ENCODE results near the gene TRPM1.

The TRPM1 gene

DNA sequence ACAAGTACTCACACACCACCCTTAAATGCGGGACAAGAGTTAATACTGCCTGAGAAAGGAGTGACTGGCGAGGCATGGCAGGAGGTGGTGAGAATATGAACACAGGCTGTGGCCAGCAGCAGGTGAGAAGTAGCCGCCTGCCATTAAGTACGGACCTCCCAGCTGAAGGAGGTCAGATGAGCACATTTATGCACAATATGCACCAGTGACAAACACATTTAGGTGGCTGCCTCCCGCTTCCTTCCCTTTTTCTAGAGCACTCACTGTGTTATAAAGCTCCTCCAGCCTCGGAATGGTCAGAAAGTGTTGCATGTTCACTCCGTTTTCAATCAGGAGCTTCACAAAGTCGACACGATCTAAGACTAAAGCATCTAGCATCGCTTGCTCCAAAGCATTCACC lies 52.4 kb downstream of the TRPM1 start:
- DNase-seq (ENCODE audit: low spot score): no peak

DNA sequence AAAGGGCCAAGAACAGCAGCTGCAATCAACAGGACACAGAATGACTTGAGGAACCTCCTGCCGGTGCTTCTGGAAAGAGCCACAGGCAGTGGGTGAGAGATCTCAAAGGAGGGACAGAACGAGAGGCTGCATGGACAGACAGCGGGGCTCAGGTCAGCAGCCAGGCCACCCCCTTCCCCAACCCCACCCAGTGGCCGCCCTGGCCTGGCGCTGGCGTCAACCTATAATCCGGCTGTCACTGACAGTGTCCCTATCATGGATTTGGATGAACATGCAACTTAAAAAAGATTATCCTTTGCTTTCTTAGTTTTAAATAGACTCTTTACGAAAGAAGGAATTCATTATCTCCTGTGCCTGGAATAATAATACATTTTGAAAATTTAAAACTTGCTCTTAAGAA lies 54.1 kb downstream of the TRPM1 start:
- DNase-seq (ENCODE audit: low spot score): no peak

DNA sequence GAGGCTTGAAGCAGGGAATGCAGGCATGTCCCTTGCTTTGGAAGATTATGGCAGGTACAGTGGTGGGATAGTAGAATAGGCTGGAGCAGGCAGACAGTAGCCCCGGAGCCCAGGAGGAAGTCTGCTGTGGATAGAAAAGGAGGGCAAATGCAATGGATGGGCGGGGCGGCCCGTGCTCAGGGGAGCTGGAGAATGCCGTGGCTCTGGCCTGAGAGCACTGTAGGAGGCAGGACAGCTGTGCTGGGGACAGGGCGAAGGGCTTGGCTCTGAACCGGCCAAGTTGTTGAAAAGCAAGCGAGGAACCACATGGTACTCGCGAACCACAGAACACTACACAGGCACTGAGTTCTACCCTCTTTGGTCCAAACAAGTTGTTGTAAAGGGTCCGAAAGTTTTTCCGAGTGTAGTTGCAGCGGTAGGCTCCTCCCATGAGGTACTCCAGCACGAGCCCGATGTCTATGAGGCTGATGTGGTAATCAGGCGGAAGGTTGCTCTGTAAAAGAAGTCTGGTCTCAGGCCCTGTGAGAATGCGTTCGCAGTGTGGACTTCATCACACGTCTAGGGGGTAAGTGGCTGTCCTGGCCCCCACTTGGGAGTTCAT lies 54.7 kb downstream of the TRPM1 start:
- no peak for DNase-seq (ENCODE audit: low spot score)

DNA sequence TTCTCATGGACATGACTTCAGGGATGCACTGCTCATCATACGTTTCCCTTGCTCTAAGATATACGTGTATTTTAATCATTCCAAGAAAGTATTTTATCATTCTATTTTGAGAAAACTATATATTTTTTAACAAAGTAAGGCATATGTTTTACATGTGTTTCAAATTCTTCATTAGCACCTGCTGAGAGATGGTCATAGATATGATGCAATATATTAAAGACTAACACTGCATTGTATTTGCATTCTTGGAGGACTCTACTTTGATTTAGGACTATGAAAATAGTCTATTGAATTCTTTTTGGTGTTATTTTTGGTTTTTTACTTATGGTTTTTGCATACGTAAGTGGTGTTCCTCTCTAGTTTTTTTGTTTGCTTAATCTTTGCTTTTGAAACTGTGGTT lies 55.9 kb downstream of the TRPM1 start:
- DNase-seq (ENCODE audit: low spot score): no peak

DNA sequence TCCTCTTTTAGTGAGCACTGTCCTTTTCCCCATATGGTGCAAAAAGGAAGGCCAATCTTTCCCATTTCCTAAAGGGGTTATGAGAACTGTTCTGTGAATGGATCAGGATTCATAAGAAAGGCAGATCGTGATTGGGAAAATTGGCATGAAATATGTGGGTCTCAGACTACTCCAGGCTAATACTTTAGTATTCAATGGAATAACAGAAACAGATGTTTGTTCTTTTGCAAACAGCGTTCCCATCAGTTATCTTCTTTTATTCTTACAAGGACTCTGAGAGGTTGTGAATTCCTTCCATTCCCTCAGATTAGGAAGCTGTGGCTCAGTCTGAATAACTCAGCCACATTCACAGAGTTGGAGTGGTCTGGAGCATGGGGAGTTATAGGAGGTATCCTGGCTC lies 58.8 kb downstream of the TRPM1 start:
- DNase-seq (ENCODE audit: low spot score): no peak

DNA sequence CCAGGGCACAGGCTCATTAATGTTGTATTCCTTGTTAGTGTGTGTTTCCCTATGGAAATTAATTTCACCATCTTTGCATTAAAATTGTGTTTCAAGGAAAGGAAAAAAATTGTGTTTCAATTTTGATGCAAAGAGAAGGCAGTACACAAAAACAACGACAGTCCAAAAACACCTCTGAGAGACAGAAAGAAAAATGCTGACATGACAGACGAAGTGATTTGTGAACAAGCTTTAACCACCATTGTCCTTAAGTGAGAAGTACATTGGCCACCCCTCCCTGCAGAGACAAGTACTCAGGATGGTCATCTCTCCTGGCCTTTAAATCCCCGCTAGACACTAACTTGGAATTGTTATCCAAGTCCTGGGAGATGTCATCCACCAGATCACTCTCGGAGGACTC lies 59.9 kb downstream of the TRPM1 start:
- no peak for DNase-seq (ENCODE audit: low spot score)

DNA sequence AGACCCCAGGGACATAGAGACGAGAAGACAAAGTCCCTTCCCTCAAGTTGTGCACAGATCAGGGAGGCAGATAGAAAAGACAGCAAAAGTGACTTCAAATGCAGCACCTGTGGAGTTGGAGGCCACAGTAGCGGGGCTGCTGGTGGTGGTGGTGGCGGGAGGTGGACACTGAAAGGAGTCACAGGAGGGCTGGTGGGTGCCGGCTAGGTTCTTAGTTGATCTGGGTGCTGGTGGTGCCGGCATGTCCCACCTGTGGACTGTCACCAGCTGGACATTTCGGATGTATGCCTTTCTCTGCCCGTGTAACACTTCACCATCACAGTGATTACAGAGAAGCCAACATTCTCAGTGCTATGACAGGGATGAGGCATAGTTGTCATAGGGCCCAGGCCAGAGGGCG lies 60.9 kb downstream of the TRPM1 start:
- DNase-seq (ENCODE audit: low spot score): no peak

DNA sequence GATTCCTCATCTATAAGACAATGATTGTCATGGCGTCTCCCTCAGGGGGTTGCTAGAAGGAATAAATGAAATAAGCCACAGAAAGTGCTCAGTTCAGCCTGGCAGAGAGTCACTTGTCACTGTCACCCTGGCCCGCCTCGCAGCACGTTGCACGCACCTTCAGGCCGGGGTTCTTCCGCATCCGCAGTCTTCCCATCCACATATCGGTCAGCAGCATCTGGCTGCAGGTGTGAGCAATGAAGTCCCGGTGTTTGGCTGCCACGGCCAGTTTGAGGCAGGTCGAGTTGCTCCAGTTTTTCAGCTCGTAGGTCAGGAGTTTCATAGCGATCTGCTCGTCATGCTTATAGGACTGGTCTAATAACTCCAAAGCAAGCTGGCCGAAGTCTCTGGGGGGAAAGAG lies 61.6 kb downstream of the TRPM1 start:
- no peak for DNase-seq (ENCODE audit: low spot score)

DNA sequence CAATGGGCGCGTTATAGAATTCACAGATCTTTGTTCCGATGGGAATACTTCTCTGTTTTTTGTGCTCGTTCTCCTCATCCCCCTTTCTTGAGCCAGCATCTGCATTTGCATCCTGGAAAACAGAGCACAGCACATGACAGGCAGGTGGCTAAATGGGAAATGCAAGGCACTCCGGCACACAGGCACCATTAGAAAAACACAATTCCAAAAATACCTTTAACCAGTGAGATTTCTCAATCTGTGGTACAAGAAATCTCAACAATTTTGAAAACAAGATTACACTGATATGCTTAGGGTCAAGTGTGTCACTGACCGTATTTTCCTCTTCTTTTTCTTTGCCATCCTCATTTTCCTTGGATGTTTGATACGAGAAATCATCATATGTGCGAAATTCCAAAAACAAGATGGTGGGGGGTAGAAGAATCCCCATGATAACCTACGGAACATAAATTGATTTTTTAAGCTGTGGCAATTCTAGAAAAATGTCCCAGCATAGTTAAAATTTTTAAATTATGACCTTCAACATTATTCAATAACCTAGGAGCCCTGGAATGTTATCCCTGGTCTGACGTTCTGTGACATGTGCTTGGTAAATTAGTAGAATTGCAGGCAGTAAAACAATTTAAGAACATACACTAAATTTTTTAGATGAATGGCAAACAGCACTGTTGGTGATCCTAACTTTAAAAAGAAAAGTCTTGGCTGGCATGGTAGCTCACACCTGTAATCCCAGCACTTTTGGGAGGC lies 63.6 kb downstream of the TRPM1 start:
- no peak for DNase-seq (ENCODE audit: low spot score)

DNA sequence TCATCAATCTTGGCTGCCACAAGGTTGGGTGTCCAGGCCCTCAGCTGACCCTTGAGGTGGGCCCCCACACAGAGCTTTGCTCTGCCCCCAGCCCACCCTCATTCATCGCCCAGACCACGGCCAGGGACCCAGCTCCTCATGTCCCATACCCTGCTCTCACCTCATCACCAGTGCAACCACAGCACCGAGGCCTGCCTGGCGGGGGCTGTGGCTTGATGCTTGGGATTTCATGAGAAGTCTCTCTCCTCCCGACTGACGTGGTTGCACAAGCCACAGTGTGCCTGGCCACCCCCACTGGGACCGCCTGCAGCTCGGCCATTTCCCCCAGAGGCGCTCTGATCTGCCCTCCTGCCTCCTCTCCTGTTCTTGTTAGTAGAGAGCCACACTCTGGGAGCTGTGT lies 64.7 kb downstream of the TRPM1 start:
- no peak for DNase-seq (ENCODE audit: low spot score)

DNA sequence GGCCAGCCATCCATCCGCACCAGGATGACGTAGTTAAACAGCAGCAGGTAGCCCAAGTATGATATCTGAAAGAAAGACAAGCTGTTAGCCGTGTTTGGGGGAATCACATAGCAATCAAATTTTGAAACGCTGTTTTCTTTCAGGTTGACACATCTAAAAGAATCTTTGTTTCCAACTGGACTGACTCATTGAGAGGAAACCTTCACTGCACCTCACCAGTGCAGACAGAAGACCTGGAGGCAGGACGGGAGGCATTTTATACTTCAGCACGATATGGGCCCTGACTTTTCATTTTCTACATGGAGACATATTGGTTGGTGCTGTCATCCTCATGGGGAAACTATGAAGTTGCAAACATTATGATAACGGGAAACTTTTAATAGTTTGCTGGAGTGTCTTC lies 65.9 kb downstream of the TRPM1 start:
- DNase-seq (ENCODE audit: low spot score): no peak

DNA sequence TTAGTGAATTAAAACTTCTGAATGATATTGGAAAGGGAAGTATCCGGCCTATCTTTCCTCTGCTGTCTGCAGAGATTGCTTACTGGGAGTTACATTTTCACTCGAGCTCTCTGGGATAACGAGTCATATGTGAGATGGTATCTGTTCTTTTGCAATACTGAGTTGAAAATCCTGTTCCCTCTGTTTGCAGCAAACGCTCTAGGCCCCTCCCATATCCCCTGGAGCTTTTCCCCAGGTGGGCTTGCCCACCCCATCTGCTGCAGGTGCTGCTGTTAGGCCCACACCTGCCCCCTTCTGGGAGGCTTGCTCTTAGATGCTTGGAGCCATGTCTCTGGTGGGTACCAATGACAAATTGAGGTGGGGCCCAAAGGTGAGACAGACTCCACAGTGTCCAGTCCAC lies 67.4 kb downstream of the TRPM1 start:
- no peak for DNase-seq (ENCODE audit: low spot score)

DNA sequence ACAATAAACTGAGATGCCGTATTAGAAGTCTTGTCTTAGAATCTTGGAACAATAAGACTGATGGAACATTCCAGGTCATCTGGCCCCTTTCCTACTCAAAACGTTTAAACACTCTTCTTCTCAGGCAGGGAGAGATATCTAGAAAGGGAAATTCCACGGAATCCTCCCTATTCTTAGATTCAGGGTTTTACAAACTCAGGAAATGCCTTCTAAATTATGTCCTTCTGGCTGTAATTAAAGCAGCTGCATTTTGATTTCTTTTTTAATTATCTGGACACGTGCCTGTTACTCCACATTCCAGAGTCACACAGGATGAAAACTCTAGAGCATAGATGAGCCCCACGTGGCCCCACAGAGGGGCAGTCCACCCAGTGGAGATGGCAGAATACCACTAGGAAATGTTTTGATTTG lies 68.6 kb downstream of the TRPM1 start:
- DNase-seq (ENCODE audit: low spot score): no peak

DNA sequence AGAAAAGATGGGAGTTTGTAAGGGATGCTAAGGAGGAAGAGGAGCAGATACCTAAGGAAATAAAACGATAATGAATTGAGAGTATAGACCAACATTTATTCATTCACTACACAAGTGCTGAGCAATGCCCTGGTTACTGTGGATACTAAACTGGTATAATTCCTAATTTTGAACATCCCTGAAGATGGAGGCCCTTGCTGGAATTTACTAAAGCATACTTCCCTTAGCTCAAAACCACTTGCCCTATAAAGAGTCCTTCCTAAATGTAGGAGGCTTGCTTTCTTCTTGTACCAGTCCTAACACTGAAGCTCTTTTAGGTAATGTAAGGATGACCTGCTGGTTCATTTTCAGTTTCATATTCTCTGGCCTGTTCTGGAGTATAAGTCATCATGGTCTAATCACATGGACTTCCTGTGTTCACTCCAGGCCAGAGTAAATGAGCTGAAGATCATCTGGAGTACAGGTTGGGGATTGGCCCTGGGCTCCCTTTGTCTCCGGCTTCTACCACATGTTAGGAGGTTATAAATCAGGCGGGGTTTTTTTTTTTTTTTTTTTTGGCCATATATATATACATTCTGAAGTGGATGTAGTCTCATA lies 70.0 kb downstream of the TRPM1 start:
- DNase-seq (ENCODE audit: low spot score): no peak

DNA sequence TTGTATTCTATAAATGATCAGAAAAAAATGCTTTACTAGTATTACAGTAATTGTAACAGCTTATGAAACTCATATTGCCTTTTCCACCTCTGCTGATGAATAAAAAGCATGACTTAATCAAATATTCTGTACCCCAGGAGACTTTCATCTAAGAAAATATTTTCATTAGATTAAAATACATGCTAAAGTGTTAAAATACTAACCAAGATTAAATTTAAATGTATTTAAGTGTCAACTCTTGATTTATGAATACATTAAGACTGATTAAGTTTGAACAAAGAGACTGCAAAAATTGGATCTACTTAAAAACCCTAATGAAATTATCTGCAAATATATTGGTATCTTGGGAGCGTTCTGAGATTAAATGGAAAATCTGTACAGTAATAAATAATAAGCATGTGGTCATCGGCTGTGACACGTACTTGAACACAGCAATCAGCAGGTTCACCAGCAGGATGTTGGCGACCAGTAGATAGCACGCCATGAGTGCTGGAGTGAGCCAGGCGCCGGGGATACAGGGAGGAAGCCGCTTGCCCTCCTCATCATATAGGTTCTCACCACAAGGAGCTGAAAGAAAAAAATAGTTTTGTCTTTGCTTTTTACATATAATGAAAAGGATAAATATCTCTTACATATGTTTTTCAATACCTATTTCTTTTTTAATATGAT lies 73.5 kb downstream of the TRPM1 start:
- DNase-seq (ENCODE audit: low spot score): no peak

DNA sequence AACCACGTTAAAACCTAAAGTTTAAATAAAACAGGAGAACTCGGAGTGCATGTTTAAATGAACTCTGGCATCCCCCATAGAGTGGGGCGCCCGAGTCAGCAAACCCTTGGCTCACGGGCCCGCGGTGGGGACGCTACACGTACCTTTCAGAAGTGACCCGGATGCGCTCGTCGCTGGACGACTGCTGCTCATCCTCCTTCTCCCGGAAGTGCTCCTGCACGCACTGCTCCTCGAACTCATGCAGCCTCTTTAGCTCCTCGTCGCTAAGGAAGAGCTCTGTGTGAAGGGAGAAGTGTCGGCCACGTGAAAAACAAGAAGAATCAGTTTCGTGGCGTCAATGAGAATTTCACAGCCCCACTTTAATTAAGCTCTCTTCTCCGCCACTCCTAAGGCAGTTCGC lies 75.5 kb downstream of the TRPM1 start:
- DNase-seq (ENCODE audit: low spot score): no peak

DNA sequence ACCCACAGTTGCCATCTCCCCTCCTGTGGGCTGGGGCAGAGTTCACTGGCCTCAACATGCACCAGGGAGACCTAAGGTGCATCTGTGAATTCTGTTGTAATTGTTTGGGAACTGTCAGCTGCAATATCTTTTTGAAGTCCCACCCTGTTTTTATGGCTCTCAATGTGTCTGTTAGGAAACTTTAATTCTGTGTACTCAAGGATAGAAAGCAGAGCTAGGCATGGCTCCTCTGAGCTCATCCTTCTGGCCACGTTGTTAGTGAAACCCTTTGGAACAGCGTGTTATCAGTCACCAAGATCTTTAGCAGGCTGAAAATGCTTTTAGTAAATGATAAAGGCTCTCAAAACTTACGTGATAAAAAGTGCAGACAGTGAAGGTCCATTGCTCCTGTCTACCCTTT lies 76.5 kb downstream of the TRPM1 start:
- DNase-seq (ENCODE audit: low spot score): no peak

DNA sequence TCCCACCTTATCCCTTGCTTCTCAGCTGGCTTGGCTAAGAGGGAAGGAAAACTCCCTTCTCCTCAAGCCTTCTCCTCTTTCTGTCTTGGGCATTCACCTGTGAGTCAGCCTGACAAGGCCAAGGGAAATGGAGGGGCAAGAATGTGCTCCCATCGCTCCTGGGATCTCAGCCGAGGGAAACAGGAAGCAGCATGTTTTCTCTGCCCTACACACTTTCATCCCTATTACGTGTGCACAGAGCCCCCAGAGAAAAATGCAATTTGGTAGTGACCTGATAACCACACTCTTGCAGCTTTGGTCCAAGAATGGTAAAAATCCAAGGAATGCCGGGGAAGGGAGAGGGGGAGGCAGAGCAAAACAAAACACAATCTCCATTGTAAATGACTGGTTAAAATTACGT lies 77.2 kb downstream of the TRPM1 start:
- no peak for DNase-seq (ENCODE audit: low spot score)

DNA sequence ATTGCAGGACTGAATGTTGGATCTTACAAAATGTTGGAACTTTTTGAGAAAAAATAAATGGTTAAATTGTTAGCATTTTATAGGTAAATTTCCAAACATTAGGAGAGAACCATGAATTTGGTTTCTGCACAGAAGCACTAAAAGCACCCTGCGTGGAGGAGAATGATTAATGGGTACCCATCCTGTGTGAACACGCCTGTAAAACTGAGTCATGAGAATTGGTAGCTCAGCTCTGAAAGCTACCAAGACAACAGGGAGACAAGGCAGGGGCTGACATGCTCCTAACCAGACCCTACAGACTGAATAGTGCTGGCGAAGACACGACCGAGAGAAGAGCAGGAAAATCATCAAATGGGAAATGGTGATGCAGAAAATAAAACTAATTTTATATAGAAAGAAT lies 77.7 kb downstream of the TRPM1 start:
- DNase-seq (ENCODE audit: low spot score): no peak

DNA sequence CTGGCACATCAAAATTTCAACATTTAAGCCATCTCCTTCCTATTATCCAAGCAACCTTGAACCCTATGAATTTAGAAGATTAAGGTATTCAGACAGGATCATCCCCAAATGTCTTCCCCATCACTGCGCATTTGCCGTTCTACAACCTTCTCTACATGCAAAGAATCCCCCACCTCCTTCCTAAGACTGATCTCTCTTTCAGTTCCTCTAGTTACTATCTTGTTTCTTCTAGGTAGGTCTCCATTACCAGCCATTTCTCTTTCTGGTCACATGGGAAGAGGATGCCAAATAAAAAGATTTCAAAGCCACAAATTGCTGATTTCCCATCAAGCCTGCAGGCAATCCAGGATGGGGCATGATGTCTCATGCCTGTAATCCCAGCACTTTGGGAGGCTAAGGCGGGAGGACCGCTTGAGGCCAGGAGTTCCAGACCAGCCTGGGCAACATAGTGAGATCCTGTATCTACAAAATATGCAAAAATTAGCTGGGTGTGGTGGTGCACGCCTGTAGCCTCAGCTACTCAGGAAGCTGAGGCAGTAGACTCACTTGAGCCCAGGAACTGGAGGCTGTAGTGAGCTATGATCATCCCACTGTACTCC lies 80.4 kb downstream of the TRPM1 start:
- DNase-seq (ENCODE audit: low spot score): no peak

DNA sequence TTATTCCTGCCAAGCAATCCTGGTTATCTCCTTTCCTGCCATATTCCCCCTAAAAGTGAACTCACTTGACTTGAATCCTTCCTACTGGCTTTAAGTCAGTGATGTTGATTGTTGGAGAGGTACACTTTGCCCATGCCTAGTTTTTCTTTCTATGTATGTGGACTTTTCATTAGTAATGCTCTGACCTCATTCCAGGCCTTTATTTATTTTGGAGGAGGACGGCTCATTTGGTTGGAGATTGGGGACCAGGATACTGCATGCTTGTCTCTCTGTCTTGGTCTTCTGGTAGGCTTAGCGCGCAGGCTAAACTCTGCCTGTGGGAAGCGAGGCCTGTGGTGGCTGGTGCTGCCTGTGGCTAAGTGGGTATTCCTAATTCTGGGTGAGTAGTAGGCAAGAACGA lies 81.0 kb downstream of the TRPM1 start:
- DNase-seq (ENCODE audit: low spot score): no peak

DNA sequence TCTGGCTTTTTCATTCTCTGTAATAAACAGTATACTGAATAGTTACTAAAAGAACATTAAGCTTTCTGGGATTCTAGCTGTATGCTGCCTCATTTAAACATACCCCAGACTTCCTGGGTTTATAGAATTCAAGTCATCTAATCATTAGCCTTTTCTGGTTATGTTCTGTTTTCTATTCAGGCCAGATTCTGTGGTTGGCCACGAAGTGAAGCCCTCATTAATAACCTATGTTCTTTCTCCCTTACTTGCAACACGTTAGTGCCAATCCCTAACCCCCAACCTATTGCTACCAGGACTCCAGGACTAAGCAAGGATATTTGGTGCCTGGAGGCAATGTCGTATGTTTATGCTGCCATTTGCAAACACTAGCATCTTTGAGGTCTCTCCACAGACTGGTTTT lies 81.5 kb downstream of the TRPM1 start:
- DNase-seq (ENCODE audit: low spot score): no peak

DNA sequence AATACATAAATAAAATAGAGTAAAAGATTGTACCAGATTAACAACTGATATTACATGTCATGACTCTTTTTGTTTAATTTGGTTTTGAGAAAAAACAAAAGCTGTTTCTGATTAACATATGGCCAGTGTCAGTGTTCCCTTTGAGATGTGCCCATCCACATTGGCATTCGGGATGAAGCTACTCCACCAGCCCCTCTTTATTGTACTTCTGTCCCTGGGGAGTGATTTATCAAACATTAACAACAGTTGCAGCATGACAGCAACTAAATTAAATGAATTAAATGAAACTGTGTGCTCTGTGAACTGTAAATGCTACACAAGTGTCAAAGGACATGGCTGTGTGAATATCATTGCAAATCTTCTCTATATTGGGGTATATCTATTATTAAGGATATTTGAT lies 84.2 kb downstream of the TRPM1 start:
- no peak for DNase-seq (ENCODE audit: low spot score)
